GM18868 (cell line): ENCODE results near the gene LINGO3.

Experiments used
- ATAC-seq: cut with Tn5 transposase; IDR thresholded peaks from one replicate; pipeline ENCODE4 v1.9.1; 2021; ENCODE audit warnings: mild to moderate bottlenecking, moderate library complexity; ENCODE audit not compliant: unreplicated experiment

LINGO3 gene

DNA sequence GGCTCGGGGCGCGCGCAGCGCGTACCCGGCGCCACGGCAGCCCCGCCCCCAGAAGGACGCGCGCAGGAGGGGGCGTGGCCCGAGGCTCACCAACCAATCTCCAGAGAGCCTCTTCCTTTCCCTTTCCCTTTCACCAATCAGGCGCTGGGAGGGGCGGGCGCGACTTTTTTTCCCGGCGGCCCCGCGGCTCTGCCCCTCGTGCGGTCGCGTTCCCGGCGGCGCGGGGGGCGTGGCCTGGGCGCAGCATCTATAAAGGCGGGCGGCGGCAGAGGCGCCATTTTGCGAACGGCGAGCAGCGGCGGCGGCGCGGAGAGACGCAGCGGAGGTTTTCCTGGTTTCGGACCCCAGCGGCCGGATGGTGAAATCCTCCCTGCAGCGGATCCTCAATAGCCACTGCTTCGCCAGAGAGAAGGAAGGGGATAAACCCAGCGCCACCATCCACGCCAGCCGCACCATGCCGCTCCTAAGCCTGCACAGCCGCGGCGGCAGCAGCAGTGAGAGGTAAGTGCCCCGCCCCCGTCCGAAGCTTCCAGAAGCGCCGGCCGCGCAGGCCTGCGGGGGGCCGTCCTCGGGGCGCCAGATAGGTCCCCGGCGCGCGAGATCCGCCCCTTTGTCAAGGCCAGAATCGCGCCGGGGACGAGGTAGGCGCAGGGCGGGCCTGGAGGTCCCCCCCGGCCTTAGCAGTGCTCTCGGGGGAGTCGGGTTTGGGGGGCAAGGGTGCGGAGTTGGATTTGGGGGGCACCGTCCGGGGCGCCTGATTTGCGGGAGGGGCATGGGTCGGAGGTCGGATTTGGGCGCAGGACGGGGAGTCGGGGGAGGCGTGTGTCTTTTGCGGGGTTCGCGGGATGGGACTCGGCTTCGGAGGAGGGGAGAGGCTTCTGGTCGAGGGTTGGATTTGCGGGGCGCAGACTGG lies 38.5 kb downstream of the LINGO3 start:
- peak; percentile 64 for ATAC-seq

DNA sequence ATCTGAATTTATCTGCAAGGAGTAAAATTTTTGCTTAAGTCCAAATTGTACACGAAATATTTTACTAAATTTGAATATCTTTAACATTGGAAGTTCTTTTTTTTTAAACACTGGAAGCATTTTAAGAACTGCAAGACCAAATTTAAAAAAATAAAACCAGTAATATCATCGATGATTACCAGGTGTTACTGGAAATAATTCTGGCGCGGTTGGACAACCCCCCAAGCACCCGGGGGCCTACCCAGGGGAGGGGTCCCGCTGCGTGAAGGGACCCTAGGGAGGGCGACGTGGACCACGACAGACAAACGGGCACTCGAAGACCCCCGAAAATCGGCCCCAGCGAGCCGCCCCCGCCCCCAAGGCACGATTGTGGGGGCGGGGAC lies 39.1 kb downstream of the LINGO3 start:
- no peak for ATAC-seq

DNA sequence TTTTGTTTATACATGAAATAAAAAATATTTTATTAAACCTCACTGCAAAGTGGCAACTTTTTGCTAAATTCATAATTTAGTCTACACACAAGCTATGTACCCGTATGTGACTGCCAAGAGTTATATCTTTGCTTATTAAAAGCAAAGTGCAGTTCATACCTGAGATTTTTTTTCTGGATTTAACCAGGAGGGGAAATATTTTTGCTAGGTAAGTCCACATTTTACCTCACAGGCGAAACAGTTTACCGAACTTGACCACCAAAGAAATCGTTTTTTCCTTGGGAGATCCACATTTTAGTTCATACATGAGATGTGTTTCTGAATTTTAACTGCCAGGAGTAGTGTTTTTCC lies 39.5 kb downstream of the LINGO3 start:
- ATAC-seq: no peak

DNA sequence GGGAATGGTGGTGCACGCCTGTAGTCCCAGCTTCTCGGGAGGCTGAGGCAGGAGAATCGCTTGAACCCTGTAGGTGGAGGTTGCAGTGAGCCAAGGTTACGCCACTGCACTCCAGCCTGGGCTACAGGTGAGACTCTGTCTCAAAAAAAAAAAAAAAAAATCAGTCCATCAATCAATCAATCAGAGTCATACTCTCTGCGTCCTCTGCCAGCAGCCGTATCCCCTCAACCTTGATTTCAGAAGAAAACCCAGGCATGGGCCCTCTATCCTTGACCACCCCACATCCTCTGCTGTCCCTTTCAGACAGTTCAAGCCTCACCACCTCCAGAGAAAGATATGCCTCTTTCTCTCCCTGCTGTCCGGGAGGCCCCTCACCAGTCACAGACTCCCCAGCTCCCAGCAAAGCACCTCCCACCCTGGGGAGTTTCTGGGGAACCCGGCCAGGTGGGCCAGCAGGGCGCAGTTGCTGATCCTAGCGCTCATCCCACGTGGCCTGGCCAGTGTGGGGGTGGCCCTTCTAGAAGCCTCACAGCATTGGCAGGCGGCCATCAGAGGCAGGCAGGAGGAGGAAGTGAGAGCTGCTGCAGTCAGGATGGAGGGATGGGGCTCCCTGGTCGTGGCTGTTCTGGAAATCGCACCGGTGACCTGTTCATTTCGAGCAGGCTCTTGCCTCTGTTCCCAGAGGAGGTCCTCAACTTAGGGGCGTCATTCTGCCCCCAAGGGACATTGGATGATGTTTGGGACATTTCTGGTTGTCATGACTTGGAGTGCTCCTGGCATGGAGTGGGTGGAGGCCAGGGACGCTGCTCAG lies 41.6 kb downstream of the LINGO3 start:
- no peak for ATAC-seq

DNA sequence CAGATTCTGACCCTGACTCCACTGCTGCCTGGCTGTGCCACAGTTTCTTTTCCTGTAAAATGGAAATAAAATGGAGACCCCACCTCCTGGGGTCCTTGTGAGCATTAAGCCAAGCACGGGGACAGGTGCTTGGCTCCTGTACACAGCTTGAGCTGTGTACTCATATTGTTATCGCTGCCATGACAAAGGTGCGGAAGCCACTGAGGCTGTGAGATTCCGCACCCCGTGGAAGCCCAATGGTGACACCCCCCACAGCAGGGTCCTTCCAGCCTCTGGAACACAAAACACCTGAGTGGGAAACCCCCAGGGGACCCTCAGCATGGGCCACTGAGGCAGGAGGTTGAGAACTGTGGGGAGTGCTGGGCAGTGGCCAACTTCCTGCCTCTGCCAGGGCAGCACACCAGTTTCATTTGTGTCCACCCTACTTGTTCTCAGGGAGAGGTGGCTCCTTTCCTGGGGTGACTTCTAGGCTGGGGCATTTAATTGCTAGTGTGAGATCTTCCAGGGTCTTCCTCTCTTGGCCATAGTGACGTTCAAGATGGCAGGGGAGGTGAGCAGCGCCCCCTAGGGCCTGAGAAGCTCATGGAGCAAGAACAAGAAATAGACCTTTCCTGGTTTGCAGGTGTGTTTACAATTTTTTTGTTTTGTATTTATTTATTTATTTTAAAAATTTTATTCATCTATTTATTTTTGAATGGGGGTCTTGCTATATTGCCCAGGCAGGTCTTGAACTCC lies 46.3 kb downstream of the LINGO3 start:
- no peak for ATAC-seq

DNA sequence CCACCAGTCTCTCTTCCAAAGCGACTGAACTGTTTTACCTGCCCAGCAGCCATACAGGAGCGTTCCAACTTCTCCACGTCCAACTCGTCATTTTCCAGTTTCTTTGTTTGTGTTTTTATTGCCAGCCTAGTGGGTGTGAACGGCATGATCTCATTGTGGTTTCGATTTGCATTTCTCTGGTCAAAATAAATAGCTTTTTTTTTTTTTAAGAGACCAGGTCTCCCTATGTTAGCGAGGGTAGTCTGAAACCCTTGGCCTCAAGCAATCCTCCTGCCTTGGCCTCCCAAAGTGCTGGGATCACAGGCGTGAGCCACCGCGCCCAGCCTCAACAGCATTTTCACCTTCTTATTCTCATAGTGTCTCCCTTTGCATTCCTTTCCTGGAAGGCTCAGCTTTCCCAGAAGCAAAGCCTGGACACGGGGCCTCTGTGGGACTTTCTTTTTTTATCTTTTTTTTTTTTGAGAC lies 47.6 kb downstream of the LINGO3 start:
- no peak for ATAC-seq

DNA sequence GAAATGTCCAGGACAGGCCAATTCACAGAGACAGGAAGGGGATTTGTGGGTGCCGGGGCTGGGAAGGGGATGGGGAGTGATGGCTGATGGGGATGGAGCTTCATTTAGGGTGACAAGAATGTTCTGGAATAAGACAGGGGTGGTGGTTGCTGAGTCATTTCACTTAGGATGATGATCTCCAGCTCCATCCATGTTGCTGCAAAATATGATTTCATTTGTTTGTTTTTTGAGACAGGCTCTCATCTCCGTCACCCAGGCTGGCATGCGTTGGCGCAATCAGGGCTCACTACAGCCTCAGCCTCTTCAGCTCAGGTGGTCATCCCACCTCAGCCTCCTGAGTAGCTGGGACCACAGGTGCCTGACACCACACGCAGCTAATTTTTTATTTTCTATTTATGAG lies 48.6 kb downstream of the LINGO3 start:
- ATAC-seq: no peak
